Frontal cortex (tissue), 4 donors: Measurements from ENCODE around the gene PTPRG. TPM values are rescaled to one million over a fixed set of nuclear protein-coding genes. Genes with fewer than 3 reads are reported as not detected.
"Not testable (repeated sequence)": the region's sequence is repeated elsewhere in the genome, so short reads cannot be mapped to it uniquely, and the experiment has no call there.

Experiments used
- DNase-seq, 2 donors: peaks; one replicate each; pipeline ENCODE4 v3.0.0; 2012; ENCODE audit warnings: low spot score in 2 of 2
- FAIRE-seq: peaks from 2 replicates; lab custom pipeline; 2012; peaks lifted over from hg19 to GRCh38; lab: Jason Lieb, UNC
- total RNA-seq: library from RNA; depleted of rRNA; stranded (reverse); fragments of >200 nt; gene quantifications from one replicate; pipeline ENCODE4 v1.2.3, GENCODE V29; 2014
- donor health status: control.
- donor health status: control.
- donor health status: control.

PTPRG gene
- total RNA-seq, 1 donor from 2014 or later = 52.6 TPM

DNA sequence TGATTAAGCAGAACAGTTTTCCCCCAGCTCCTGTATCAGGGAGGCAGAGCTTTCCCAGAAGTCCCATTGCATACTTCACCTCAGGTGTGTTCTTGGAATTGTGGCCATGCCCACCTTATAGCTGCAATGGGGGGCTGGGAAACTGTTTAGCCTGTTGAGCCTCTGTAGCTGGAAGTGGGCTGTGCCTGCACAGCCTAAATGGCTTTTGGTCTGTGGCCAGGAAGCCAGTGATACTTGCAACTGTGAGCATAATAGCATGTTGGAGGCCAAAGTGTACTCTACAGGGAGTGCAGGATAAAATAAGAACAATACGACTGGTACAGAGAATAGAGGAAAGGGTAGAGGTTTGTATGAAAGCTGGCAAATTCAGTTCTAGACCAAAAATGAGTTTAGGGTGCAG lies 248.5 kb downstream of the PTPRG start:
- no peak for DNase-seq
- FAIRE-seq = no peak

DNA sequence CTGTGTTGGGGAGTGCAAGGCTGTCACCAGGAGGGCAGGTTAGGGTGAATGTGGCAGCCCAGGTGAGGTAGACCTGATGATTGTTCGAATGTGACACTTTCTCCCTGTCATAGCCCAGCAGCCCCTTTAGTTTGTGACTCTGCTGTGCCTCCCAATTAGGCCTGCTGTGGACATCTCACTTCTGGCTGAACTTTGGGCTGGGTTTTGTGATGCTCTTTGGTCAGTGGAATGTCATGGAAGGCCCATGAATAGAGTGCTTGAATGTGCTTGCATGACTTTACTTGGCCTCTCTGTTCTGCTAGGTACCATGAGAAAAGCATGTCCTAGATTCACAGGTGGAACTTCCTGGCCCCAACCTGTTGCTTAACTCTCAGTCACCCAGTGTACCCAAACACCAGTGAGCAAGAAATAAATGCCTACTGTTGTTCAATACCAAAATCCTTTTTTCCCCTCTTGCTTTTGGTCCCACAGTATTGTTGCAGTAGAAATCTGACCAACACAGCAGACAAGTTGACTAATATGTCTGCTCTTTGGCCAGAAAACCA lies 249.7 kb downstream of the PTPRG start:
- DNase-seq = no peak
- no peak for FAIRE-seq

DNA sequence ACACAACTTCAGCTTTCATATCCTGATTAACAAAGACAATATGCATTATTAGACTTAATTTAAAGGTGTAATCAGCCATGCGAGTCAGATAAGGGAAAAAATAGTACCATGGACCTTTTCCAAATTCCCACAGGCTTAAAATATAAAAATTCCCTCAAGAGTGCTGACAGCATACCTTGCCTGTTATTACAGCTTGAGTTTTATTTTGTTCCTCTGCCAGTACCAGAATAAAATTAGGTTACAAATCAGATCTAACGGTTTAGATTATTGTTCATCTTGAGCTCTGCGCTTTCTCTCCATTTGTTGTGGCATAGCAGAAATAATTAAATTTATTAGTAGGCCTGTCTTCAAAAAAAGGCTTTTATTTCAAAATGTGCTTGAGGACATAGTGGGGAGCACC lies 250.3 kb downstream of the PTPRG start:
- no peak for FAIRE-seq
- no peak for DNase-seq

DNA sequence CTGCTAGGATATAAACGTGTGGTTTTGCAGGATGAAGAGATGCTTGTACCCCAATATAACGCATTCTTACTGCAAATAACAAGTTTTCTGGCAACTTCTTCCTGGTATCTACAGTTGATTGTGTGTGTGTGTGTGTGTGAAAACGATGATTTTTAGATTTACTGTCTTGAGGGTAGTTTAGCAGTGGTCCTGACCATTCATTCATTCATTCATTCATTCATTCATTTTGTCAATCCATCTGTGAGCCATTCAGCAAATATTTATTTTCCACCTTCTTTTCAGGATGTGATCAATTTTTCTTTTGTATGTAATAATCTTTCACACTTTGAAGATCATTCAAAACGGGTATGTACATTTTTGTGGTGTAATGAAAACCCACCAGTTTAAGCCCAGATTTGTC lies 250.7 kb downstream of the PTPRG start:
- DNase-seq (no peak), FAIRE-seq (no peak)

DNA sequence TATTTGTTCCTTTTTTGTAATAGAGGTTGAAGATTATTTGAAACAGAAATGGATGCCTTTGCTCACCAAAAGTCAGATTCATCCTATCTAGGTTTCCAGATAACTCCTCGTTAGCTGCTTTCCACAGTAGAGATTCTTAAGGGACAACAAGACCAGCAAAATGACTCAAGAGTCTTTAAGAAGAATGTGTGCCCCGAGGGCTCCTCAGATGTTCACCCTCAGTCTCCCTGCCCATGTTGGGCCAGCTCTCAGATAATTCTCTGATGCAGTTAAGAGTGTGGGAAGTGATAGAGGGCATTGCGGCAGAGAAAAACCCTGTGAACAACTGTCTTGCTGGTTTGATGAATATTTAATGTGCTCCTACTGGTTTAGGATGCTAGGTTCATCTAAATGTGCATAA lies 251.1 kb downstream of the PTPRG start:
- FAIRE-seq = no peak
- DNase-seq = no peak

DNA sequence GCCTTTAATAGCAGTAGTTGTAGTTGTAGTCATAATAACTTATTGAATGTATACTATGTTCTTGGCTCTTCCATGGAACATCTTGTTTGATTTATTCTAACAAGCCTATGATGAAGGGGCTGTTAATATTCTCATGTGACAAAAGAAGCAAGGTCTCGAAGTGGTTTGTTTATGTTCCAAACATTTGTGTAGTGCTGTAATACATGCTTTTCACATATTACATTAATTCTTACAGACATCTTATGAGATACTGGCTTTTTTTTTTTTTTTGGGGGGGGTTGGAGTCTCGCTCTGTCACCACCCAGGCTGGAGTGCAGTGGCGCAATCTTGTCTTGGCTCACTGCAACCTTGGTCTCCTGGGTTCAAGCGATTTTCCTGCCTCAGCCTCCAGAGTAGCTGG lies 252.3 kb downstream of the PTPRG start:
- FAIRE-seq (no peak), DNase-seq (no peak)

DNA sequence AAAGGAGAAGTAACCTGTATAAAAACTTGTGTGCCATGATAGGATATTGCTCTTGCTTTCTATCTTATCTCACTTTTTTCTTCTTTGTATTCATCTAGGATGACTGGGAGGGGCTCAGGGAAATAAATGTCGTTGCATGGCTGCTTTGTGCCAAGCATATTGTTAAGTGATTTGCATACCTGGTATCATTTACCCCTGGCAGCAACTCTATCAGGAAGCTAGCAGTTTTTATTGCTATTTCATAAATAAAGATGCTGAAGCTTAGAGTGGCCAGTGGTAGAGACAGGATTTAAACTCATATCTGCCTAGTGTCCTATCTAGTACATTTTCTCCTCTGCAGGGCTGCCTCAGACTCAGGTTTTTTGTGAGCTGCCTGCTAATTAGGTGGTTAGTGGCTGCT lies 253.3 kb downstream of the PTPRG start:
- no peak for FAIRE-seq
- DNase-seq = no peak

DNA sequence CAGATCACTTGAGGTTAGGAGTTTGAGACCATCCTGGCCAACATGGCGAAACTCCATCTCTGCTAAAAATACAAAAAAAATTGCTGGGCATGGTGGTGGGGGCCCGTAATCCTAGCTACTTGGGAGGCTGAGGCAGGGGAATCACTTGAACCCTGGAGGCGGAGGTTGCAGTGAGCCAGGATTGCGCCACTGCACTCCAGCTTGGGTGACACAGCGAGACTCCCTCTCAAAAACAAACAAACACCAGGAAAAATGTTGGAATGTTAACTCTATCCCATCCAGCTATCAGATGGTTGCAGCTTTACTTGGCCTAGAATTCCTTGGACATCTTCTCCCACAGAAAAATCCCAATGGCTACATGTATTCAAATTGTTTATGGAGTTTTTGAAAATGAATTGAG lies 254.9 kb downstream of the PTPRG start:
- not testable (repeated sequence) for FAIRE-seq, DNase-seq

DNA sequence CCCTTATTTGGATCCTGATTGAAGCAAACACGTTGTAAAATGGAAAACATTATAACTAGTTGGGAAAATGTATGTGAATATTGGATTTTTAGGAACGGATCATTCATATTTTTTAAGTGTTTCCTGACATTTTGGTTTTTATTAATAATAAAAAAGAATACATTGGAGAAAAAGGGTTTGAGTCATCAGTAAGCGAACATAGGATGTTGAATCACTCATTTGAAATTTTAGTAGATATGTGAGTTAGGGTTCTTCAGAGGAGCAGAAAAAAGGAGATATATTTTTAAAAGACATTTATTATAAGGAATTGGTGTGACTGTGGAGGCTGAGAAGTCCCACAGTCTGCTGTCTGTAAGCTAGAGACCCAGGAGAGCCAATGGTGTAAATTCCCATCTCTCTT lies 258.5 kb downstream of the PTPRG start:
- FAIRE-seq (no peak), DNase-seq (no peak)

DNA sequence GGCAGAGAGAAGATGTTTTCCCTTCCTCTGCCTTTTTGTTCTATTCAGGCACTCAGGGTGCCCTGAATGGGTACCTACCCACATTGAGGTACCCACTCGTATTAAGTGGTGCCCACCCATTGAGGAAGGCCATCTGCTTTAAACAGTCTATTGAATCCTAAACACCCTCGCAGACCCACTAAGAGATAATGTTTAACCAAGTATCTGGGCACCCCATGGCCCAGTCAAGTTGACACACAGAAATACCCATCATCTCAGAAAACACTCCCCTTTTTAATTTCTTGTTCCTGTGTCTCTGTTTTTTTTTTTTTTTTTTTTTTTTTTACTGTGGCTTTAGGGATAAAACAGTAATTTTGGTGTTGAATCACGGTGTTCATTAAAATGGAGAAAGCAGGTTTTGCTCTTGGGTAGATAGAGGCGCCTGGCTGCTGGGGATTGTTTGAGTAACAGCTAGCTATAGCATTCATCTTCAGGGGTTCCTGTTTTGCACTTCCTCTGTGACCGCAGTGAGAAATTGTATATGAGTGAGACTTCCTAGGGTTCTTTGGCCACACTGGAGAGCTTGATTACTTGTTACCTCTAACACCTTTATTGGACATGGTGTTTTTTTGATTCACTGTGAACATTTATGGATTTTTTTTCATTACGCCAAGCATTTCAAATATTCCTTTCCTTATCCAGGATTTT lies 259.1 kb downstream of the PTPRG start:
- DNase-seq (no peak), FAIRE-seq (no peak)

DNA sequence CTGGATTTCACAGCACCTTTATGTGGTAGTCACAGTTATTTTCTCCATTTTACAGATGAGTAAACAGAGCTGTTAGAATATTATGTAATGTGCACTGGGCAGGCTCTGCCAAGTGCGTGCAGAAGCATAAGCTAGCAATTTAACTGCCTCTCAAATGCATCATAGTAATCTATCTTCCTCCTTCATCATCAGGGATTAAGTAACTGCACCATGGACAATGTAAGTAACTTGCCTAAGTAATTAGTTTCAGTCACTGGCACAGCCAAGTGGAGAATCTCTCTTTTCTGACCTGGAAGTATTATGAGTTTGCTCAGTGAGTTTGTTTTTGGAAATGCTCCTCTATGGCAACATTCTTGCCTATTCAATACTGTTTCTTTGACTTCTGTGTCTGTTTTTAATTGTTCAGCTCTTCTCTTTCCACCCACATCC lies 260.5 kb downstream of the PTPRG start:
- DNase-seq = no peak
- no peak for FAIRE-seq

DNA sequence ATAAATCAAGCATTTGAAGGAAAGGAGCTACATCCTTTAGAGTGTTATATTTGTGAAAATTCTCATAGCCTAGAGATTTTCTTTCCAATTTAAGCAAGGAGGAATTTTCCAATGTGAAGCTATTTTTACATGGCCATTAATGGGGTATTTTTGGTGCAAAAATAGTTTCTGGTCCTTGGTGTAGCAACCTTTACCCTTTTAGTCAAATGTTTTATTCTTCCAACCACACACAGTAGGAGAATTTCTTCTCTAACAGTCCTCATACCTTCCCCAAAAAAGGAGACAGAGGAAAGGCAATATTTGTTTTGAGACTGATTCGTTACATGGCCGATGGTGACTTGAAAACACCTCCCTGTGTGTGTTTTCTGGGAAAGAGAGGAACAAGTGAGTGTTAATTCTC lies 261.2 kb downstream of the PTPRG start:
- FAIRE-seq = no peak

DNA sequence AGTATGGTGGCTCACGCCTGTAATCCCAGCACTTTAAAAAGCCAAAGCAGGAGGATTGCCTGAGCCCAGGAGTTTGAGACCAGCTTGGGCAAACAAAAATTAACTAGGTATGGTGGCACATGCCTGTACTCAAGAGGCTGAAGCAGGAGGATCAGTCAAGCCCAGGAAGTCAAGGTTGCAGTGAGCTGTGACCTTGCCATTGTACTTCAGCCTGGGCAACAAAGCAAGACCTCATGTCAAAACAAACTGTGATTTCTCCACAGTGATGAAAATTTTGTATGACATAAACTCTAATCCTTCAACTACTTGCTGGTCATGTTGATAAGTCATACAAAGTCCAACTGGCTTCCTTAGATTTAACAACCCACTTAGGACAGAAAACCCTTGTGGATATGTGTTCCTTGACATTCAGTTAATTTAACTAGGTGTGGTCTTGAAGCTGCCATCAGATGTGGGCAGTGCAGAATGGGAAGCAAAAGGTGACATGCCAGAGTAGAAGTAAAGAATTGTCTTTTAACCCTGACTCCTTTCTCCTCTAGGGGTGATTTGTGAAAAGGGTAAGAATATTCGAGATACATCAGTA lies 263.3 kb downstream of the PTPRG start:
- no peak for FAIRE-seq
- no peak for DNase-seq

More for the DNA sequence above, 261.2 kb downstream of the PTPRG start:
- no peak for DNase-seq

DNA sequence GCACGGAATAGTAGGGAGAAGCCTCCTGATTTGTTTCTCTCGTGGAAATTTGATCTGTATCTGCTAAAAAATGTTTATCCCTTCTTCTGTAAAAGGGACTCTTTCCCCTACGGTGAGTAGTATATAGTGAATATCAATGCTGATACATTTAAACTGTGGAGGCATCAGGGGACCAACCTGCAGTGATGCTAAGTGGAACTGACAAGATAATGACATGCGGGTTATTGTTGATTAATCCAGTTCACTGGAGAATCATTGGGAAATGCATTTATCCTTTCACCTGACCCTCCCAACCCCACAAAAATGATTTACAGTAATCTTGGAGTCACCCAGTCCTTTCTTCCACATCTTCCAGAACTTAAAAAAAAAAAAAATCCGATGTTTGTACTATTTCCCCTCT lies 264.8 kb downstream of the PTPRG start:
- FAIRE-seq = no peak
- DNase-seq = no peak

DNA sequence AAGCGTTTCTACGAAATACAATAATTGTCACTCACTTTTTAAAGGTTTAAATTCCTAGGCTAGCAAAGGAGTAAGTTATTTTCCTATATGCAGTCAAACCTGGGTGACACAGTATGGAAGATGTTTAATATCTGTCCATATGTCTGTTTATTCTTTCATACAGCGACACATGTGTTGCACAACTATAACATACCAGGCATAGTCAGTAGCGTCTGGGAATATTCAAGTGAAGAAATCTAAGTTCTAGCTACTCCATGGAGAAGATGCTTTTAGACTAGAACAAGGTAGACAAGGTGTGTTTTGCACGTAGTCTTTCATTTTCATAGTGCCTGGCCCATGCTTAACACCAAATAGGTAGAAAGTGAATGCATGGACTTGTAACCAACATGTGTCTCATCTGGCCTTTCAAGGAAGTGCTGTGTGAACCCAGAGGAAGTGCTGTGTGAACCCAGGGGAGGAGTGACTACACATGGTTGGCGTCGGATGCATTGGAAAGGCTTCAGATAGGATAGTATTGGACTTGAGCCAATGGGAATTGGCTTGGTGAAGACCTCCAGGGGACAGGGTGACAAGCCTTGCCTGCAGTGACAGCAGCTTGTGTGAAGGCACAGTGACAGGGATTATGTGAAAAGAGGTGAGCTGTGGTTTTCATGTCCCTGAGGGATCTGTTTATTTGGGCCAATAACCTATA lies 267.0 kb downstream of the PTPRG start:
- DNase-seq (no peak), FAIRE-seq (no peak)

DNA sequence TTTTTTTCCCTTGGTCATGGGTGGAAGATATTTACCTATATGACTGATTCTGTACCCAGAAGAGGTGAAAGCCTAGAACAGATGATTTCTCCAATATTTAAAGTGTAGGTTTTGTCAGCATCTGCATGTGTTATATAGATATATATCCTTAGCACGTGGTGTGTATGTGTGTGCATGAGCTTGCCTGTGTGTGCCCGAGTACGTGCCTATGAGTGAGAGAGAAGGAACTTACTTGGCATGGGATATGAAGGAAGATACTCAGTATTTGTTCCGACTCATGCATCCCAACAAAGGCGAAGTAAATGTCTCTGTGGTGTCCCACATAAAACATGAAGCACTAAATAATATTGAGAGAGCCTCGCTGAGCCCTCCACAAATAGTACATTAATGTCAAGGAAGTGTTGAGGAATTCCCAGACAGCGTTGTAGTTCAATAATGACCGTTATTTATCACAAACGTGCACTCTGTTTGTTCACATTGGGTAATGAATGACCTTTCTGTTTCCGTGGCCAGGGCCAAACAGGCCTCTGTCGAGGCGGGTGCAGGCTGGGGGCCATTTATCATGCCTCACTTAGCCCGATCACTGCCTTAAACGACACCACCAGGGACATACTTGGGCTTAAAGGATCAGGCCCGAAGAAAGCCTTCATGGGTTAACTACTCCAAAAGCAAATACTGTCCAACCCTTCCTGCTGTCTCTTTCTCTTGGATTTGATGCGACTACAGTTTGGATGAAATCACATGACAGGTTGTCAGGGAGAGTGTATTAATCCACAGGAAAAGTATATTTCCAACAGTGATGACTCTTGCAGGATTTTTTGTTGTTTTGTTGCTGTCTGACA lies 267.7 kb downstream of the PTPRG start:
- FAIRE-seq (no peak), DNase-seq (no peak)

DNA sequence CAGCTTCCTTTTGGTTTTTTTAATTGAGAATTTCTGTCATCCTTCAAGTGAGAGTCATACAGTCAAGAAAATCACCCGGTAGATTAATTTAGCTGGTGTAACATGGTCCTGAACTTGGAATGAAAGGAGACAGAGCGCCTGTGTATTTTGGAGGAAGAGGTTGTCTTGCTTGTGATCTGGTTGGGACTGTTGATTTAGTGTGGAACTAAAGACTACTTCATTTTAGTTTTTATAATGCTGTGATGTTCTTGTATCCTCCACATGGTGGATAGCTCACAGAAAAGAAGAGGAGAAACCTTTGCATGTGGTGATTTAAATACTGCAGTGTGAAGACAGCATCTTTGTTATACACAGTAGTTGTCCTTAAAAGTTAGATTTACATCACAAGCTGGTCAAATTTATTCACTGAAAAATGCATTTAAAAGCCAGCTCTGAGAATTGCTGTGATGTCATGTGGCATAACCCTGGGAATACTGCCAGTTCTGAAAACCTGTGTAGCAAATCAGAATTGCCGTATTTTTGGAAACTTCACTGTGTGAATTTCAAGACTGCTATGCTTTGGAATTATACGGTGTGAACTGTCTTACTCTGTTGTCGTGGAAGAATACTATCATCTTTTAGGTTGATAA lies 268.5 kb downstream of the PTPRG start:
- DNase-seq = no peak
- no peak for FAIRE-seq

DNA sequence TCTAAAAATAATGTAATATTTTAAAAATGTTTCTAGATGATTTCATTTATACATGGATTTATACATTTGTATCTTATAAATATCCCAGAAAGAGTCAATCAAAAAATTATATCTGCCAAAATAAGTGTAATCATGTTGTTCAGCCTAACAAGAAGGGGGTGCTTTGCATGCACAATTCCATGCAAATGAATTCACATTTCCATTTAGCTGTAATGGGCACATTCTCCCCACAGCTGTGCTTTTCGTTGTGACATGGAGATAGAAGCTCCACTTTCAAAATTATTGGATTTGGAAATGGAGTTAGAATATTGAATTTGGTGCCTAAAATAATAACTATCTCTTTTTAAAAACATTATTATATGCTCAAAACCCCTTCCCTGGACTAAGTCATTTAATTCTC lies 270.6 kb downstream of the PTPRG start:
- FAIRE-seq = no peak
- DNase-seq = no peak

DNA sequence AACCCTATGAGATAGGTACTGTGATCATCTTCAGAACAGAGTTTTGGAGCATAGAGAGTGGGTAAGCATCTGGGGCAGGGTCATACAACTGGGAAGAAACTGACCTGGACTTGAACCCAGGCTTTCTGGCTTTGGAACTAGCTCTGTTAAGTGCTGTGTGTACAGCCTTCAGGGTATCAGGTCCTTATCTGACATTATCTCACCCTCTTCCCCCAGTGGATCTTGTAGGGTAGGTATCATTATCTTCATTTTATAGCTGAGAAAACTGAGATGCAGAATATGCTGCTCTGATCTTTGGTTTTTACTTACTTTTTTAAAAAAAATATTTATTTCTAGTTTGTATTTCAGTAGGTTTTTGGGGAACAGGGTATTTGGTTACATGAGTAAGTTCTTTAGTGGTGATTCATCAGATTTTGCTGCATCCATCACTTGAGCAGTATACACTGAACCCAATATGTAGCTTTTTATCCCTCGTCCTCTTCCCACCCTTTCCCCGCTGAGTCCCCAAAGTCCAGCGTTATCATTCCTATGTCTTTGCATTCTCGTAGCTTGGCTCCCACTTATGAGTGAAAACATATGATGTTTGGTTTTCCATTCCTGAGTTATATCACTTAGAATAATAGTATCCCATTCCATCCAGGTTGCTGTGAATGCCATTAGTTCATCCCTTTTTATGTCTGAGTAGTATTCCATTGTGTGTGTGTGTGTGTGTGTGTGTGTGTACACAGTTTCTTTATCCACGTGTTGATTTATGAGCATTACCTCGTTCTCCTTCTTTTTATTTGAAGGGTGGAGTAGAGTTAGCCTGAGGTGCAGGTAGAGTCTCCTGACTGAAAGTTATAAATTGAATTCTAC lies 271.2 kb downstream of the PTPRG start:
- DNase-seq (no peak), FAIRE-seq (no peak)
